ENCODE measurements around the gene PSMD12. TPM values are rescaled to one million over a fixed set of nuclear protein-coding genes. Genes with fewer than 3 reads are reported as not detected.

The PSMD12 gene
- total and polyA plus RNA-seq, 2 donors, result 21.1 to 48.0 TPM

GRCh38 chr17:67294451-67295199, 71.8 kb downstream of the PSMD12 start:
- DNase-seq (ENCODE audit: extremely low spot score), result no peak
- WGBS, result 94% methylated on average over 44 of the region's 44 CpGs
- H3K27ac ChIP-seq (ENCODE audit: low read depth), result no peak overlapping the region
- no peak overlapping the region for H3K4me3 ChIP-seq (ENCODE audit: low read depth, low read length)
- H3K36me3 ChIP-seq (ENCODE audit: insufficient read depth), result no peaks in the 10 kb centered on the region
- no peaks in the 10 kb centered on the region for H3K4me1 ChIP-seq (ENCODE audit: insufficient read depth)

GRCh38 chr17:67293251-67294203, 72.8 kb downstream of the PSMD12 start:
- Histone ChIP-seq H3K4me1 (ENCODE audit: insufficient read depth) (no peaks in the 10 kb centered on the region), H3K4me3 (ENCODE audit: low read depth, low read length) (no peak overlapping the region), H3K36me3 (ENCODE audit: insufficient read depth) (no peaks in the 10 kb centered on the region), H3K27ac (ENCODE audit: low read depth) (no peak overlapping the region)
- DNase-seq (ENCODE audit: extremely low spot score), result no peak
- WGBS, result 60% methylated on average over 32 of the region's 32 CpGs

- H3K4me3 ChIP-seq (ENCODE audit: low read depth, low read length), result no peak overlapping the region
- no peaks in the 10 kb centered on the region for H3K4me1 ChIP-seq (ENCODE audit: insufficient read depth)
- 66% methylated on average over 11 of the region's 11 CpGs for WGBS
- H3K36me3 ChIP-seq (ENCODE audit: insufficient read depth), result no peaks in the 10 kb centered on the region
- no peak for DNase-seq (ENCODE audit: extremely low spot score)
- no peak overlapping the region for H3K27ac ChIP-seq (ENCODE audit: low read depth)
Observed at GRCh38 chr17:67290711-67291291, 75.6 kb downstream of the PSMD12 start.

- Histone ChIP-seq H3K27ac (ENCODE audit: low read depth) (no peak overlapping the region), H3K36me3 (ENCODE audit: insufficient read depth) (no peaks in the 10 kb centered on the region), H3K4me1 (ENCODE audit: insufficient read depth) (no peaks in the 10 kb centered on the region), H3K4me3 (ENCODE audit: low read depth, low read length) (no peak overlapping the region)
- 88% methylated on average over 3 of the region's 3 CpGs for WGBS
- DNase-seq (ENCODE audit: extremely low spot score), result no peak
Observed at GRCh38 chr17:67290244-67290643, 76.1 kb downstream of the PSMD12 start.

GRCh38 chr17:67289181-67289876, 77.0 kb downstream of the PSMD12 start:
- DNase-seq (ENCODE audit: extremely low spot score), result peak; percentile 80
- whole genome bisulfite sequencing, result 9% methylated on average over 14 of the region's 14 CpGs
- no peak overlapping the region for H3K4me3 ChIP-seq (ENCODE audit: low read depth, low read length)
- H3K36me3 ChIP-seq (ENCODE audit: insufficient read depth), result no peaks in the 10 kb centered on the region
- no peak overlapping the region for H3K27ac ChIP-seq (ENCODE audit: low read depth)
- no peaks in the 10 kb centered on the region for H3K4me1 ChIP-seq (ENCODE audit: insufficient read depth)

Small RNA genes lying within 50 kb of the gene (small RNA-seq; reads per million reads assigned to genes)
- not detected for gene RF00019

Other genes starting within 250 kb of the PSMD12 start
- 129 TPM for gene HELZ, start 121.4 kb downstream of the PSMD12 start, total RNA-seq
- 7.8 TPM for gene HELZ, start 121.4 kb downstream of the PSMD12 start, polyA plus RNA-seq
- gene PITPNC1, start 10.7 kb upstream of the PSMD12 start, total RNA-seq, result 9.3 TPM
- 13.4 TPM for gene PITPNC1, start 10.7 kb upstream of the PSMD12 start, polyA plus RNA-seq

All from urinary bladder (tissue), 4 donors.